HG03066 (cell line): ENCODE data around the gene EVA1A.
A peak's percentile ranks its signal among the peaks of the same experiment; 100 is the strongest.

Source experiments
- ATAC-seq: cut with Tn5 transposase; IDR thresholded peaks from one replicate; pipeline ENCODE4 v1.9.1; 2021; ENCODE audit warnings: low read depth; ENCODE audit not compliant: unreplicated experiment

EVA1A gene

DNA sequence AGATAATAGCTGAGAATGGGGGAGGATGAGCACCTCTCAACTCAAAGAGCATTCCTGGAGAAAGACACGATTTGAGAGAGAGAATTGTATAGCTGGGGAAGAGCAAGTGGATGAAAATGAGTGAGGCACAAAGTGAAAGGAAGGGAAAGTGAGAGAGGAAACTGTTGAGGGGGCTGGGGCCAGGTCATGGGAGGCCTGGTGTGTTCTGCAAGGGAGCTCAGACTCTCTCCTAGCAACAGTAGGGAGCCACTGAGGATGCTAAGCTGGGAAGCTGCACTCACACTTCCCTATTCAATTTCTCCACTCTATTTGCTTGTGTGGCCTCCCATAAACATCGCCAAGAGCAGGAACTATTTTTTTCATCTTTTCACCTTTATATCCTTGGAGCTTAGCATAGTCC is 14.8 kb downstream of the EVA1A start:
- no peak for ATAC-seq

DNA sequence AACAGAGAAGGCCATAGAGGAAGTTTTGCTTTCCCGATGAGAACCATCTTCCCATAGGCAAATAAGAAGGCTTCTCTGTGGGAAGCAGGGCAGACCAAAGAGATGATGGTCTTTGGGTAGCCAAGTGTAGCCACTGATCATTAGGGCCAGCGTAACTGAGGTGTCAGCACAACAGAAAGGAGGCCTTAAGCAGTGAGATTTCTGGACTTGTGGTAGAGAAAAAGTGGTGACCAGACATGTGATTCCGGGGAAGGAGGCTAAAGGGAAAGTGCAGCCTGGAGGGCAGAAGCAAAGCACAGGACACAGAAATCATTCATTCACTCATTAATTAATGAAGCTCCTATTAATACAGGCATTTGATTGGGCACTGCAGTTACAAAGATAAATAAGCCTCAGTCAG is 15.4 kb downstream of the EVA1A start:
- no peak for ATAC-seq

DNA sequence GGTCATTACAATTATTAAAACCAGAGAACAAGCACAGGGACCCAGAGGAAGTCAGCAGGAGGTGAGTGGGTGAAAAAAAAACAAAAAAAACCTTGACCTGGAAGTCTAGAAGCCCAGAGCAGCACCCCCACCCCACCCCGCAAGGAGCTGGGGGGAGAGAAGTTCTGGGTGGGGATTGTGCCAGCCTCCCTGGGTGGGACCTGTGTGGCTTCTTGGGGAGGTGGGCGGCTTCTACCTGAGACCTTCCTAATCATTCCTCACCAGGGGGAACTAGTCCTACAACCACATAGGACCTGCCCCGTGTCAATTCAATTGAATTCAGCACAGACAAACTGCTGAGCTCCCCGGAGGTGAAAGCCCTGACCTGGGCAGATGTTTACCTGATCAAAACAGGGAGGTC is 17.3 kb downstream of the EVA1A start:
- ATAC-seq, result no peak

DNA sequence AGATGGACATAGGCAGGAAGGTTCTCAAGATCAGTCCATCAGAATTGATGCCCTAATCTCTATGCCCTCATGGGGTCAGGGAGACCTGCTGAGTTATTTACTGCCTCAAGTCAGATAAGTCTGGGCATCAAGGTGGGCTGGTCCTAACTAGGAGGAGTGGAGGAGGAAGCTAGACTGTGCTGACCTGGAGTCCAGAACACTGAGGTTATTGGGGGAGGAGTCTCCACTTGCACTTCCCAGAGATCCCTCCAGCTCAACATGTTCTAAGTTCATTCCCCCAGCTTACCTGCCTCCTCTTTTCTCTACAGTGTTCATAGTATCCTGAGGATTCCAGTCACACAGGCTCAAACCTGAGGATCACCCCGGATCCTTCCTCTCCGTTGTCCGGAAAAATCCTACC is 19.3 kb downstream of the EVA1A start:
- ATAC-seq, result no peak

DNA sequence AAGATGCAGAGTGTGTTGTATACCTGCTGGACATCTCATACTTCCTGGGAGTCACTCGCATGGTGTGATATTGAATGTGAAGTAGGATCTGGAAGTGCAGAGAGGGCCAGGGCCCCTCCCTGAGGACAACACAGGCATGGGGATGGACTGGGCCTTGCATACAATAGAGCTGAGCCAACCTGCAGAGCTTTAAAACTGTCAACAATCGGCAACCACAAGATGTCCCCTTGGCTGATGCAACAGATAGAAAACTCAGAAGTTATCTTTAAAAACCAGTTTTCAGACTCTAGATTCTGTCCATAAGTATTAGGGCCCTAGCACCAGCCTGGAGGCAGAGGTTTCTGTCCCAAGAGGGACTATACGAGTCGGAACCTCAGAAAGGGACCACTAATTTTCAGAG is 19.7 kb downstream of the EVA1A start:
- ATAC-seq, result no peak

DNA sequence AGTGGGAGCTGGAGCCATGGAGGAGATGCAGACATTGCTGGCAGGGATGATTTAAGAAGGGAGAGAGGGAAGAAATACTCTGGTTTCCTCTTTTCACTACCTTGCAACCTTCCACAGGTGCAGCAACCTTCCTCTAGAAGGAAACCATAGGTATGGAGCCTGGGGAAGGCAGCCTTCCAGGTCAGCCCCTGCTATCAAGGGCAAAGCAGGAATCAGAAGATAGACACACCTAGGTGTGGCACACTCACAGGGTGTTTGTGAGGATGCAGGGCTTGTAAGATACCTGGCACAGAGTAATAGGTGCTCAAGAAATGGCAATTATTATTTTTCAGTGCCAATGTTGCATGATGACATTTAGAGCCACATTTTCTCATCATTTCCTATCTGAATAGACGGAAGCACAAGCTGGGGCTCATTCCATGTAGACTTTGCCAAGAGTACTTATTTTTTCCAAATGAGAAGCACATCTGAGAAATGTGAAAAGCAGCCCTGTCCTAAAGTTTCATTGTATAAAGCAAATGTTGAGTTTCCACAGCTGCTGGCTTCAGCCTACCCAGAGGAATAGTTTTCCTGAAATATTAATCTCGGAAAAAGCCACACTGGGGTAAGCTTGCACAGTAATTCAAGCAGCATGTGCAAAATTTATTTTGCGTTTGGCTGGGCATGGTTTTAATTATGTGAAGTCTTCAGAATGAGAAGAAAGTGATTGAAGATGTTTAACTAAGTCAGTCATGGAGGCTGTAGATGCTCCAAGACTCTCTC is 20.6 kb downstream of the EVA1A start:
- no peak for ATAC-seq

DNA sequence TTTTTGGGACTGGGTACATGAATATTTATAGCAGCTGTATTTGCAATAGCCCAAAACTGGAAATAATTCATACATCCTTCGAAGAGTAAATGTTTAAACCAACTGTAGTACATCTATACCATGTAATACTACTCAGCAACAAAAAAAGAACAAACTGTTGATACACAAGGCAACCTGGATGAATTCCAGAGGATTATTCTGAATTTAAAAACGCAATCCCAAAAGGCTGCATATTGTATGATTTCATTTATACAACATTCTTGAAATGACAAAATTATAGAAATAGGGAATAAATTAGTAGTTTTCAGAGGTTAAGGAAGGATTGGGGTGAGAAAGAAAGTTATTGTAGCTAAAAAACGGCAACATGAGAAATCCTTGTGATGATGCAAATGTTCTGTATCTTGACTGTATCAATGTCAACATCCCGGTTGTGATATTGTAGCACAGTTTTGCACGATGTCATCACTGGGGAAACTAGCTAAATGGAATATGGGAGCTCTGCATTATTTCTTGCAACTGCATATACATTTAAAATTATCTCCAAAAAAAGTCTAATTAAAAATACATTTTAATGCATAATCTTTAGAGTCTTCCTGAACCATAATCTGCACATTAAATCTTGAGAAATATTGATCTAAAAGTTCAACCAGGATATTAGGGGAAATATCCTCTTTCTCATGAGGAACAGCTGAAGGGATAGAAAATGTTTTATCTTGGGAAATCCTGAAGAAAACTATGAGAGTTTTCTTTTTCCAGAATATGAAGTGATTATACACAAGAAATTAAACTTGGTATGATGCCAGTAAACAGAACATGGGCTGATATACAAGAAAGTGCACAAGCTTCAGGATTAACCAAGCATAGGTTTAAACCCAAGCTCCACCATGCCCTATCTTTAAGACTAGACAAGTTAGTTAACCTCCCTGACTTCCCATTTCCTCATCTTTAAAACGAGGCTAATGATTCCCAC is 21.9 kb downstream of the EVA1A start:
- ATAC-seq, result no peak

DNA sequence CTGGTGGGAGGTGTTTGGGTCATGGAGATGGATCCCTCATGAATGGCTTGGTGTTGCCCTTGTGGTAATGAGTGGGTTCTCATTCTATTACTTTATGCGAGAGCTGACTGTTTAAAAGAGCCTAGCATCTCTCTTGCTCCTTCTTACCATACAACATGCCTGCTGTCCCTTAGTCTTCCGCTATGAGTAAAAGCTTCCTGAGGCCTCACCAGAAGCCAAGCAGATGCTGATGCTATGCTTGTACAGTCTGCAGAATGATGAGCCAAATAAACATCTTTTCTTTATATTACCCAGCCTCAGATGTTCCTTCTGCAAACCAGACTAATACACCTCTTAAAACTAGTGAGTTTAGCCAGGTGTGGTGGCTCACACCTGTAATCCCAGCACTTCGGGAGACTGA is 23.1 kb downstream of the EVA1A start:
- no peak for ATAC-seq

DNA sequence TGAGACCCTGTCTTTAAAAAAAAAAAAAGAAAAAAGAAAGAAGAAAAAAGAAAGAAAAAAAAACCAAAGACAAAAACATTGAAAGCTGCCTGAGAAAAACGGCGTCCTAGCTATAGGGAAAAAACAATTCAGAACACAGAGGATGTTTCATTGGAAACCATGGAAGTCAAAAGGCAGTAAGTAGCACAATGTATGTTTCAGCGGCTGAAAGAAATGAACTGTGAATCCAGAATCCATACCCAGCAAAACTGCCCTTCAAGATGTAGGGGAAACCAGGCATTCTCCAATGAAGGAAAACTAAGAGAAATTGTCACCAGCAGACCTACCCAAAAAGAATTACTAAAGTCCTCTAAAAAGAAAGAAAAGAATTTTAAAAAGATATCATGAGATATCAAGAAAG is 27.6 kb downstream of the EVA1A start:
- no peak for ATAC-seq

DNA sequence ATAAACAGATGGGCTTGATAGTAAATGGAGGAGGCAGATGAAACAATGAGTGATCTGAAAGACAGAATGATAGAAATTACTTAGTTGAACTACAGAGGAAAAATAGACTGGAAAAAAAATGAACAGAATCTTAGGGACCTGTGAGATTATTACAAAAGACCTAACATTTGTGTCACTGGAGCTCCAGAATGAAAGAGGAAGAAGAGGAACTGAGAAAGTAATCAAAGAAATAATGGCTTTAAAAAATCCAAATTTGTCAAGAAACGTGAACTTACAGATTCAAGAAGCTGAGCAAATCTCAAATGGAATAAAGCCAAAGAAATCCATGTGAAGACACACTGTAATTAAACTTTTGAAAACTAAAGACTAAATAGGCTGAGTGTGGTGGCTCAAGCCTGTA is 28.3 kb downstream of the EVA1A start:
- ATAC-seq, result no peak

DNA sequence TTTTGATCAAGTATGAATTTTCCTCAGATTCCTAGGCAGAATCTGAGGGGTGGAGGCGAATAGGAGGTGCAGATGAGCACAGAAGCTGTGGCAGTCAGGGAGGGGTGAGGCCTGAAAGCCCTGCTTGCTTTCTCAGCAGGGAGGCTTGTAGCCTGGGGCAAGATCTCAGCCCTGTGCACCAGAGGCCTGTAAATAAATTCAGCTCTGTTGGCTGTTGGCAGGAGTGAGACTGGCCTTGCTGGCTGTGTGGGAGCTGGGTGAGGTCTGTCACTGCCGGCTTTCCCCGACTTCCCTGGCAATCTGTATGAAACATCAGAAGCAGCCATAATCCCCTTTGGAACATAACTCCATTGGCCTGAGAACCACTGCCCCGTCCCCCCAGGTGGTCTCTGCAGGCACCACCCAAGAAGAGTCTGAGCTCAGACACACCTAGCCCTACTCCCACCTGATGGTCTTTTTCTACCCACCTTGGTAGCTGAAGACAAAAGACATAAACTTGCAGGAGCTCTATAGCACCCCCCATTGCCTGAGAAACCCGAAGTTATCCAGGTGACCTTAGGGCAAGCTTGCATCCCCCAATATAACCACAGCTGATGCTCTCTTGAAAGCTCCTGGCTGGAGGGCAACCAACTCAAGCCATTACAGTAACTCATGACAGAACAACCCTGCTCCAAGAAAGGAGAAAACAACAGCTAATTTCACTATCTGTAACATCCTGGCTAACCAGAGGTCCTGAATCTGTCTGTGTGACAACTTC is 32.3 kb downstream of the EVA1A start:
- no peak for ATAC-seq

DNA sequence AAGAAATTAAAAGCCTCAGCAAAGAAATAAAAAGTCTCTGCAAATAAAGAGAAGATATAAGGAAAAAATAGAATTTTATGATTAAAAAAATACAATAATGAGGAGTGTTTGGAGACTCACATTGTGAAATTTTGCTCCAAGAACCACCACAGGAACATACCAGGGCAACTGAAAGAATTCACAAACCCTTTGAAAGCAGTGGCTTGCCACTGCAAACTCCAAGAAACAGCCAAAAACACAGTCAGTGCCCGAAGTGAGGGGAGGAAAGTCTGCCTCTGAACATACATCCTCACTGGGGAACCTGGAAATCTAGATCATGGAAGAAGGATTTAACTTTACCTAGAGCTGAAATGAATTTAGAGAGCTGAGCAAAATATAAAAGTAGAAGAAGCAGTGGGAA is 33.1 kb downstream of the EVA1A start:
- no peak for ATAC-seq

DNA sequence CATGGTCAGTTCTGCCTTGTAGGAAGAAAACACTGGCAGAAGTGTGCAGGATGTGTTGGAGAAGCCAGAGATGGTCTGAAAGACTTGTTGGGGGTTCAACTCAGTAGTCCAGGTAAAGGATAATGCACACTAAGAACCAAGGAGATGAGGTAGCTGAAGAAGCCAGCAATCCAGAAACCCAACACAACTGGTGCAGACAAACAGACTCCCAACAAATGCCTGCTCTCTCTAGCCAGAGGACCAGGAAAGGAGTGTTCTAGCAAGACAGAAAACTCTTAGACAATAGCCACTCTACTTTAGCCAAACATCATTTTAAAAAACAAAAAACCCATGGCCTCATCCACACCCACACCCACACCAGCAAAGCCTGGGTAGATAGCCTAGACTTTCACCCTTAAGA is 33.9 kb downstream of the EVA1A start:
- ATAC-seq, result no peak

DNA sequence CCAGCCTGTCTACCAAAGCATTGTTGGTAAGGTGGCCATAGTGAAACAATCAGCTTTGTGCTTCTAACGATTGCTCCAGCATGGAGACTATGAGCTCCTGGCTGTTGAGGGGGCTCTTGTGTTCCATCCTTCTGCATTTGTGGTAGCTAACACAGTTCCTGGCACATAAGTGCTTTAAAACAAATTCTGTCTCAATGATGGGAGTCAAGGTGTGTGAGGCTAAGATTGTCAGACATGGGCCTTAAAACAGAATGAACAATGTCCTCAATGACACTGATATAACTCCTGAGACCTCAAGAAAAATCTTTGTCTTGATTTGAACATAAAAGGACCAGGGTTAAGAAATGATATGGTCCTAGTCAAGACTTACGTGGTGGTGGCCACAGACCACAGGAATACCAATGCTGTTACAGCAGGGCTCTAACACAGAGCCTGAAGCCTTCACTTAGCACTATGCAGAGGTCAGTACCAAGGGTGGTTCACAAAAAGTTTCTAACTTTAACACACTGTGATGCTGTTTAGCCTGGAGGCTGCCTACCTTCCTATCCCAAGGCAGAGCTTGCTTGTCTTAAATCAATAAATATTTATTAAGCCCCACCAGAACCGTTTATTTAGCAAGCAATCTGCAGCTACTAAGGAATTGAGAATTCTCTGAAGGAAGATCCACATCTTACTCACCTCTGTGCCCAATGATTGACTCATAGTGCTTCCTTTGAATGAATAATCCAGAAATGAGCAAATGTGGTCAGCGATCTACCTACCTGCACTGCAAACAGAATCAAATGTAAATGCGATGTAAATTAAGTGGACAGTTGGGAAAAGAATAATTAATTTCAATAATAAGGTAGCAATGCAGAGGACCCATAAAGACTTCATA is 35.1 kb downstream of the EVA1A start:
- ATAC-seq, result no peak

DNA sequence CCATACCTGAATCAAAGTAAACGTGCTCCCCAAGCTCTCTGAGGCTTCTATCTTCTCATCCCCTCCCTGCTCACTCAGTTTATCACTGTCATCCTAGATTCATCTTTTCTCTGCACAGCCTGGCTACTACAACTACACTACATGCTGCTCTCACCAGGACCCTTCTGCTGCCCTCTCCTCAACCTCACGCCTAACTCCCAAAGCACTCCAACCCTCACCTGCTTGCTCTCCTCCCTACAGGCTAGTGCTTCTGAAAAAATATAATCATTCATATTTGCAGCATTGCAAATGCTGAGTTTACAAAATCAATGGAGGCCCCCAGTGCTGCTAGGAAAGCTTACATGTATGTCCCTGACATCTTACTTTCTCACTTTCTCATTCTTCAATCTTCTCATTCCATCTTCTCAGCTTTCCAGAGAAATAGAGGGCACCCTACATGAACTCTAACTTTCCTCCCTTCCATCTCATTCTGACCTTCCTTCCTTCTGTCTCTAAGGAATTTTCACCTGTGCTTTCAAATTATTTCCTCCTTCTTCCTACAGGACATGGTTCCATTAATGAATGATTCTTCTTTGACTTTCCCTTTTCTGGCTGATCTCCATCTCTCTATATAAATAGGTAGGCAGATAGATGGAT is 36.3 kb downstream of the EVA1A start:
- no peak for ATAC-seq

DNA sequence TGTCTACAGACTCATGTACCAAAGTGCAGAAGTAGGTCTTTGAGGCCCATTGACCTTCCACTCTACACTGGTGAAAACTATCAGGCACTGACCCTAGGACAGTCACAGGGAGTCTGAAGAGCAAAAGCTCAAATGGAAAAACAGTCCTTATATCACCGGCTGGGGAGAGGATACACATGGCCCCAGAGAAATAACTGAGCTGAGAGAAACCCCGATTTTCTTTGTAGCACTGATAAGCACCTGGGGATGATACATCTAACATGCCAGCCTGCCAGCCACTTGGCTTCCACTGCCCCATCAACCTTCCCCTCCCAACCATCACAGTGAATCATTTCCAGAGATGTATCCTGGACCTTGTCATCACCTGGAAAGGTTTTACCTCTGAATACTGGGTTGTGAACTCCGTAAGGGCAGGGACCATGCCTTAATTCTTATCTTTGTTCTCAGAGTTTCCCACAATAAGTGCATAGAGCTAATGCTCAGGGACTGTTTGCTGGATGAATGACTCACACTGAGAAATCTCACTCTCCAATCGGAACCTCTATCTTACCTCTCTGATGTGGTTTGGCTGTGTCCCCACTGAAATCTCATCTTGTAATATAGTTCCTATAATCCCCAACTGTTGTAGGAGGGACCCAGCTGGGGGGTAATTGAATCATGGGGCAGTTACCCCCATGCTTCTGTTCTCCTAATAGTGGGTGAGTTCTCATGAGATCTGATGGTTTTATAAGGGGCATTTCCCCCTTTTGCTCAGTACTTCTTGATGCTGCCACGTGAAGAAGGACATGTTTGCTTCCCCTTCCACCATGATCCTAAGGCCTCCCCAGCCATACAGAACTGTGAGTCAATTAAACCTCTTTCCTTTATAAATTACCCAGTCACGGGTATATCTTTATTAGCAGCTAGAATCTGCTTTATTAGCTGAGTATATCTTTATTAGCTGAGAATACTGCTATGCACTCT is 37.1 kb downstream of the EVA1A start:
- peak; percentile 48 for ATAC-seq

DNA sequence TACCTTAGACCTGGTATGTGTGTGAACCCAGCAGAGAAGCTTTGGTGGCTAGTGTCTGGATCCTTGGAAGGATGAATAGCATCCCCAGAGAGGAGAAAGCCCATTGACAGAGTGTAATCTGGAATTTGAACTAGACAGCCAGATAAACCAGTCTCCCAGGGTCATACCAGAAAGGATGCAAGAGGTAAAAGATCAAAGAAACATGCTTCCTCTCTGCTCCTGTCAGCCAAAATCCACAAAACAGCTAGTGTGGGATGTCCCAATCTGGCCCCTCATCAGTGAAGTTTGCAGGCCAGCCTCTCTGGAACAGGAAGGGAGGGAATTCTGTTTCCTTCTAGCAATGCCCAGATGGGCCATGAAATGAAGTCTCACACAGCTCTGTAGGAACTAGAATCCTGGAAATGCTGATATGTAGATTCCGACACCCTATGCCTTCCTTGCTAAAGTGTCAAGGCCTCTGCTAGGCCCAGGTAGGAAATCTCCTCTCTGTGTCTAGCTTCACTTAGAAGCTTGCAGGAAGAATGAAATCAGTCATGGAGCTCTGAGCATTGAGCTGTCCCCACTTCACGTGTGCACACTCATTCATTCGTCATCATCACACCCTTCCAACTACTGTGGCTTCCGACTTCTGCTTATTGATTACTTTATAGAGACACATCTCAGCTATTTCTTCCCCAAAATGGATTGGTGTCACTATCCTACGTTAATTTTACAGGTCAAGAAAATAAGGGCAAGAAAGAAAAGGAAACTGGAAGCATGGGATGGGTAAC is 38.0 kb downstream of the EVA1A start:
- no peak for ATAC-seq
